GM21526 (cell line): ENCODE measurements around the gene IZUMO2.

Experiments used
- ATAC-seq: cut with Tn5 transposase; IDR thresholded peaks from one replicate; pipeline ENCODE4 v1.9.1; 2021; ENCODE audit warnings: moderate library complexity; ENCODE audit not compliant: unreplicated experiment, low FRiP score

IZUMO2 gene

DNA sequence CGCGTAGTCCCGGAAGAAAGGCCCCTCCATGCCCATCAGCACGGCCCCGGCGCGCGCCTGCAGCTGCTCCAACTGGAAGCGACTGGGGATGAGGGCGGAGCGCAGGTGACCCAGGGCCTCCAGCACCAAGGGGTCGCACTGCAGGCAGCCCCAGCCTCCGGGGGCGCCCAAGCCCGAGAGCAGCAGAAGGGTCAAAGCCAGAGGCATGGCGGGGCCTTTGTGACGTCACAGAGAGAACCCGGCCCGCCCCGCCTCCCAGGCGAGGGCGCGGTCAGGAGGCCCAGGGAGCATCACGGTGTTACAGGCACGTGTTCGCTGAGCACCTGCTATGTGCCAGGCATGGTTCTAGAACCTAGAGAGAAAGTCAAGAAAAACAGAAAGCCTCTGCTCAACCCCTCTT lies at the start of gene IZUMO2:
Gene IZUMO2, minus strand, starts transcription at position 294 of the 400 bp plus-strand sequence. Its CDS starts 87 bp downstream, at position 207.
- ATAC-seq, result no peak

- no peak for ATAC-seq
Observed at GRCh38 chr19:50210425-50210824, 47.3 kb upstream of the IZUMO2 start.

- ATAC-seq, result no peak
Observed at GRCh38 chr19:50209131-50209530, 46.0 kb upstream of the IZUMO2 start.

DNA sequence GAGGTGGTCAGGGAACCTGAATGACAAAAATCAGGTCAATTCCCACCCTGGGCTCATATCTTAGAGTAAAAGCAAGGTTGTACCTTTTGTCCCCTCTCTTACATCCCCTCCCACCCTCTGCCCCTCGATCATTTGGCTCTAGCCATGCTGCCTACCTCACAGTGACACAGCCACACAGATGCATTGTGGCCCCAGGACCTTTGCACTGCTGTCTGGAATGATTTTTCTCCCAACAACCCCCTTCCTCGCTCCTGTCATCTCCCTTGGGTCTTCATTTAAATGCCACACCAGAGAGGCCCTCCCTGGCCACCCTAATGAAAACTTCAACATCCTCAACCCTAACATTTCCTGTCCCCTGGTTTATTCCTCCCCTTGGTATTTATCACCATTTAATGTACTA lies 44.6 kb upstream of the IZUMO2 start:
- ATAC-seq, result no peak

- ATAC-seq, result no peak
Observed at GRCh38 chr19:50206191-50206590, 43.1 kb upstream of the IZUMO2 start.

DNA sequence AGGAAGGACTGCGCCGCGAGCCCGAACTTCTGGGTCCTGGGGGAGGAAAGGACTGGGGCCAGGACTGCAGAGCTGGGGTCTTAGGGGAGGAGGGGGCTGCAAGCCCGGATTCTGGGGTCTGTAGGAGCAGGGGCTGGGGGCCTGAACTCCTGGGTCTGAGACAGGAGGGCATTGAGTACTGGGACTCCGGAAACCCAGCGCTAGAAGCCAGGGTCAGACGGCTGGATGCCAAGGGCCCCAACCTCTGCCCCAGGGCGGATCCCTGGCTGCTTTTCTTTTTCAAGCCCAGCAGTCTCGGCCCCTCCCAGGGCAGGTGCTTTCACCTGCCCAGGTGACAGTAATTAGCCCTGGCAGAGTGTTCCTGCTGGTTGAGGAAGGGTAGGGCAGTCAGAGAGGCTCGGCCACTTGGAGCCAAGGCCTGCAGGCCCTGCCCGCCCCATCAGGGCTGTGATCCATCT lies 42.6 kb upstream of the IZUMO2 start:
- no peak for ATAC-seq

- no peak for ATAC-seq
Observed at GRCh38 chr19:50204811-50205675, 42.0 kb upstream of the IZUMO2 start.

- no peak for ATAC-seq
Observed at GRCh38 chr19:50204081-50204428, 41.0 kb upstream of the IZUMO2 start.

DNA sequence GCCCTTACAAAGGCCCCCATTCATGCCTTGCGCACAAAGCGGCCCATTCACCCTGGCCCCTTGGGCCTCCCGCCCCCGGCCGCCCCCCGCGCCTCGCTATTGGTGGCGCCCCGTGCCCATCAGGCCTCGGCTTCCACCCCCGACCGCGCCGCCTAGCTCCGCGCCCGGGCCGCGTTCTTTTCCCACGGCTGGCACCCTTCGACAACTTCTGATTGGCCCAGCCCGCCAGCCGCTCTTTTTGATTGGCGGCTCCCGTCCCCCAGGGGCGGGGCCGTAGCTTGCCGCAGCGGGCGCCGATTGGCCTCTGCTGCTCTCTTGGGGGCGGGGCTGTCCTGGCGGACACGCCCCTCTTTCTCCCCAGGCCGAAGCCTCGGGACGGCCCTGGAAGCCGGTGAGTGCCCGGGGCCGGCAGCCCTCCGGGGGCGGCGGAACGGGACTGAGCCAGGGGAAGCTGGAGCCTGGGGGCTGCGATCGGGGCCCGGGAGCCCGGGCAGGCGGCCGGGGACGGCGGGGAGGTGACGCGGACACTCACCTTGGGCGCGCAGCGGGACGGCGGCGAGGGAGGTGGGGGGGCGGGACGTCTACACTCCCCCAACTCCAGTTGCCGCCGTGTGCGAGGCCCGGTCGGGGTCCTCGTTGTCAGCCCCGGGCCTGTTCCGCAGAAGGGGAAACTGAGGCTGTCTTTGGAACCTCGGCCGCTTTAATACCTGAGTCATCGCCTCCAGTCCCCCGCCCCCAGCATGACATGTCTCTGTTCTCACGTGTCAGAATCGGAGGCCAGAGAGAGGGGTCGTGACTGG lies 40.4 kb upstream of the IZUMO2 start, which contains the start of gene MYH14:
Gene MYH14, plus strand, starts transcription at position 342 of the 800 bp plus-strand sequence. CDS start 6,744 bp downstream, outside the sequence.
- ATAC-seq, result no peak

DNA sequence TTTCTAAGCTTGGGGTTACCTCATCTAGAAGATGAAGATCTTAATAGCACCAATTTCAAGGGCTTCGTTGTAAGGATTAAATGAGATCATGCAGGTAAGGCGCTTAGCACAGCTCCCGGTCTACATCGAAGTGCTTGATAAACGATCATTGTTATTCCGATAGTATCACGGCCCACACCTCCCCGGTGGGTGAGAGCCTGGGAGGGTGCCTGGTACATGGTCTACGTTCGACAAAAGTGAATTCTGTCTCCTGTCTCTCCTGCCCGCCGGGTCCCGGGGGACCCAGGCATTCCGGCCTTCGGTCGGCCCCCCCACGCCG lies 39.8 kb upstream of the IZUMO2 start:
- no peak for ATAC-seq

DNA sequence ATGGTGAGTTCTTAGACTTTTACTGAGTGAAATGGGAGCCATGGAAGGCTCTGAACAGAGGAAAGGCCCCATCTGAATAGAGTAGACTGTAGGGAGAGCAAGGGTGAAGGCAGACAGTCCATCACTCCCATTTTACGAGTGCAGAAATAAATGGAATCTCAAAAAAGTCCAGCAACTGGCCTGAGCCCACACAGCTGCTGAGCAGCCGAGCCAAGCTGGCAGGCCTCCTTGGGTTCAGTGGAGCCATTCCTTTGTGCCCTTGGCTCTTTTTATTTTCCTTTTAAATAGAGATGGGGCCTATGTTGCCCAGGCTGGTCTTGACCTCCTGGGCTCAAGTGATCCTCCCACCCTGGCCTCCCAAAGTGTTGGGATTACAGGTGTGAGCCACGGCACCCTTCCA lies 39.3 kb upstream of the IZUMO2 start:
- ATAC-seq, result no peak

DNA sequence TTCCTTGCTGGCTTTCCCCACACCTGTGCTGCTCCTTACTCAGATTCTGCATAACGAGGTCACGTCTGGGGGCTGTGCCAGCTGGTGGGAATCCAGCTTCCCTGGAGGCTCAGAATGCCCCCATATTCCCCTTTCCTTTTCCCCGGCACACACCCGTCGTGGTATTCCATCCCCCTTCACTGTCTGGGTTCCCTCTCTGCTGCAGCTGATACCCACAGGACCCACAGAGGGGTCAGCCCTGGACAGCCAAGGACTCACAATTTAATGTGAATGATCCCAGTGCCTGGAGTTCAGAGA lies 36.1 kb upstream of the IZUMO2 start:
- no peak for ATAC-seq

GRCh38 chr19:50198431-50199258 lies 35.6 kb upstream of the IZUMO2 start:
- no peak for ATAC-seq

GRCh38 chr19:50197348-50197747 lies 34.3 kb upstream of the IZUMO2 start:
- no peak for ATAC-seq

GRCh38 chr19:50196322-50196932 lies 33.3 kb upstream of the IZUMO2 start:
- no peak for ATAC-seq

- ATAC-seq, result no peak
Observed at GRCh38 chr19:50195224-50195623, 32.1 kb upstream of the IZUMO2 start.

- ATAC-seq, result no peak
Observed at GRCh38 chr19:50192463-50193211, 29.6 kb upstream of the IZUMO2 start.

GRCh38 chr19:50191216-50191615 lies 28.1 kb upstream of the IZUMO2 start:
- ATAC-seq, result no peak

DNA sequence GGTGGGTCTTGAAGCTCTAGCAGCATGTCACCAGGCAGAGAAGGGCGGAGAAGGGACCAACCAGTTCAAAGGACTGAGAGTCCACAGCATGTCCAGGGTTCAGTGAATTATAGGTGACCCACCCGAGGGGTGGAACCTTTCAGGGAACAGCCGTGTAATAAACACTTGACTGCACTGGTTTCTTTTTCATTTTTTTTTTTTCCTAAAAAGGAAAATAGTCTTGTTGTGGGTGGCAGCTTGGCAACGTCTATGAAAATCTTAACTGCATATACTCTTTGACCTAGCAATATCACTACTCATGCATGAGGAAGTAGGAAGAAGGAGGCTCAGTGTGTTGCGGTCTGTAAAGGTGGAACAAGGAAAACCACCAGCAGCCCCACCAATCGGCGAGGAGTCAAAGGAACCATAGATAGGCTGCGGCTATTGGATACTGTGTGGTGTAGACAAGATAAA lies 27.4 kb upstream of the IZUMO2 start:
- ATAC-seq, result no peak

- no peak for ATAC-seq
Observed at GRCh38 chr19:50189331-50189730, 26.2 kb upstream of the IZUMO2 start.
